Thoracic aorta (tissue), 2 donors: Measurements from ENCODE around the gene PRPSAP2. TPM values are rescaled to one million over a fixed set of nuclear protein-coding genes. Genes with fewer than 3 reads are reported as not detected.

Experiments
- ATAC-seq: fragments of 150-250 bp; one replicate; pipeline ENCODE4 v1.8.0; 2017; ENCODE audit warnings: low read depth; ENCODE audit not compliant: insufficient number of reproducible peaks, low FRiP score
- DNase-seq: peaks from one replicate; pipeline ENCODE4 v3.0.0-alpha.2; 2020; ENCODE audit warnings: low spot score
- H3K27ac ChIP-seq, 2 donors: fragments of 200-600 bp; sonication (generic); 1 replicate in 1 of 2; 2 replicates in 1 of 2; pipeline ENCODE4 v1.5.1; 2016; ENCODE audit warnings: mild to moderate bottlenecking in 2 of 2, moderate library complexity in 2 of 2
- H3K27me3 ChIP-seq: fragments of 200-600 bp; sonication (generic); replicated peaks from 2 replicates; pipeline ENCODE4 v1.6.0; 2016; ENCODE audit warnings: mild to moderate bottlenecking; ENCODE audit not compliant: insufficient read depth
- H3K36me3 ChIP-seq: fragments of 200-600 bp; sonication (generic); one replicate; pipeline ENCODE4 v1.5.1; 2016
- H3K4me1 ChIP-seq, 2 donors: fragments of 200-600 bp; sonication (generic); 1 replicate in 1 of 2; 2 replicates in 1 of 2; pipeline versions ENCODE4 v1.5.1 to v1.6.0; 2016; ENCODE audit warnings: low read depth in 2 of 2, mild to moderate bottlenecking in 1 of 2; ENCODE audit not compliant: control insufficient read depth in 1 of 2
- H3K4me3 ChIP-seq: fragments of 200-600 bp; sonication (generic); 2 replicates; pipeline ENCODE4 v1.5.1; 2016; ENCODE audit warnings: mild to moderate bottlenecking
- H3K9me3 ChIP-seq: fragments of 200-600 bp; sonication (generic); 2 replicates; pipeline ENCODE4 v1.5.1; 2016
- total RNA-seq, 2 donors: library from RNA; depleted of rRNA; stranded (reverse); fragments of >200 nt; gene quantifications; one replicate each; pipeline versions ENCODE4 v1.1.0 to v1.2.3, GENCODE V29; 2016
- TF ChIP-seq, protein P1 (sequence below): fragments of 200-600 bp; sonication (generic); IDR thresholded peaks from one replicate; pipeline ENCODE4 v1.5.1; 2019; ENCODE audit warnings: antibody characterized with exemption

Gene PRPSAP2
- total RNA-seq, 2 donors from 2014 or later, result 21.3 to 26.9 TPM

DNA sequence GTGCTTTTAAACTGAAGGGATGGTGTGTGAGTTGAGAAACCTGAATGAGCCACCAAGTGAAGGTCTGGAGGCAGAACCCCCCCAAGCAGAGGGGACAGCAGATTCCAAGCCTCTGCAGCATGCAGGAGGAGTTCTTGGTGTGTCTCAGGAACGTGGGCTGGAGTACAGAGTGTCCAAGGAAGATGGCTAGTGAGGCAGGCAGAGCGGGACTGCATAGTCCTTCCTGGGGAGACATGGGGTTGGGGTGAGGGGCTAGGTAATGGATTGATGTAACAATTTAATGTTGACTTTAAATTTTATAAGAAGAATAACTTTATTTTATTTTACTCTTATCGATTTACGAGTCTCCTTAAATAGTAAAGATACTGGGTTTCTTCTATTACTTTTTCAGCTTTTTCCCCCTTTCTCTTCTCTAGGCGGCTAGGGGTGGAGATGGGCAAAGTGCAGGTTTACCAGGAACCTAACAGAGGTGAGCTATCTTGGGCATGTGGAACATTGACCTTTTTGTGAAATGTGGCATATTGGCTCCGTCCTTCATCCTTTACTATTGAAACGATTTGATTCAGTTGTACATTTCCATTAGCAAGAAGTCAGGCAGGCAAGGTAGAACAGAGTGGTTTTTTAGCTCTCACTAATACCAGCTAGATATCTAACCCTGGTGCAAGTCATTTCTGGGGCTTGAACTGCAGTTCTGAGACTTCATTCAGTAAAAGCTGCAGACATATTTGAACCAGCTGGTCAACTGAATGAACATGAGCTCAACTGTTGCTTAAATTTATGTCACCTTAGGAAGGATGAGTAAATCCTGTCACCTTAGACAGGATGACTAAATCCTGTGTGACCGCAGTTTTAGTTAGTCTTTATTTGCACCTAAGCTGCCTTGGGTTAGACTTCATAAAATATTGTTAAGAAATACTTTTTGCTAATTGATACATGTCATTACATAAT, 9.2 kb downstream of the PRPSAP2 start:
- ATAC-seq, result no peak
- Histone ChIP-seq H3K27ac (no peak overlapping the region), H3K4me1 (no peaks in the 10 kb centered on the region), H3K4me3 (no peak overlapping the region), H3K27me3 (no peaks in the 10 kb centered on the region), H3K36me3 (peaks cover 17% of the 10 kb centered on the region), H3K9me3 (no peaks in the 10 kb centered on the region)
- TF ChIP-seq, protein P1, sequence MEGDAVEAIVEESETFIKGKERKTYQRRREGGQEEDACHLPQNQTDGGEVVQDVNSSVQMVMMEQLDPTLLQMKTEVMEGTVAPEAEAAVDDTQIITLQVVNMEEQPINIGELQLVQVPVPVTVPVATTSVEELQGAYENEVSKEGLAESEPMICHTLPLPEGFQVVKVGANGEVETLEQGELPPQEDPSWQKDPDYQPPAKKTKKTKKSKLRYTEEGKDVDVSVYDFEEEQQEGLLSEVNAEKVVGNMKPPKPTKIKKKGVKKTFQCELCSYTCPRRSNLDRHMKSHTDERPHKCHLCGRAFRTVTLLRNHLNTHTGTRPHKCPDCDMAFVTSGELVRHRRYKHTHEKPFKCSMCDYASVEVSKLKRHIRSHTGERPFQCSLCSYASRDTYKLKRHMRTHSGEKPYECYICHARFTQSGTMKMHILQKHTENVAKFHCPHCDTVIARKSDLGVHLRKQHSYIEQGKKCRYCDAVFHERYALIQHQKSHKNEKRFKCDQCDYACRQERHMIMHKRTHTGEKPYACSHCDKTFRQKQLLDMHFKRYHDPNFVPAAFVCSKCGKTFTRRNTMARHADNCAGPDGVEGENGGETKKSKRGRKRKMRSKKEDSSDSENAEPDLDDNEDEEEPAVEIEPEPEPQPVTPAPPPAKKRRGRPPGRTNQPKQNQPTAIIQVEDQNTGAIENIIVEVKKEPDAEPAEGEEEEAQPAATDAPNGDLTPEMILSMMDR, result no peak
- no peak for DNase-seq

DNA sequence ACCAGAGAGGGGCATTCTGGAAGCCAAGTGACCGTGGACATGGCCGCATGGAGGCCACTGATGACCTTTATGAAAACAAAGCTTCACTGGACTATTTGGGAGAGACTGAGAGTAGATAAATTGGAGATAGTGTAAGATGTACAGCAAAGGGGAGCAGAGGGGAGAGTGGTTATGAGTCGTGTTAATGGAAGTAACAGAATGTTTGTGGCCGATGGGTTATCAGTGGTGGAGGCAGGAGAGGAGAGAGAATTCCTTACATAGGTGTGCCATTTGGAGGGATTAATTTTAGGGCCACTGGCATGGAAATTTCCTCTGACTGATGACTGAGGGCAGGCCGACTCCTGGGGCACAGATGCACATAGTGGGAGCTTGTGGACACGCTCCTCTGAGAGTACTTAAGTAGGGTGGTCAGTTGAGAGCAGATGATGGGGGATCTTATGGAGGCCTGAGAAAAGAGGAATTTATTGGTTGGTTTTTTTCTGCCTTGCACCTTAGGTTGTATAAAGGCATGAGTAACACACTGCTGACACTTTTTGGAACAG, 19.2 kb downstream of the PRPSAP2 start:
- TF ChIP-seq, protein P1, result no peak
- no peaks in the 10 kb centered on the region for H3K9me3 ChIP-seq
- no peak overlapping the region for H3K27ac ChIP-seq
- no peaks in the 10 kb centered on the region for H3K27me3 ChIP-seq
- no peak for ATAC-seq
- no peak overlapping the region for H3K4me3 ChIP-seq
- H3K36me3 ChIP-seq, result peaks cover 40% of the 10 kb centered on the region
- no peaks in the 10 kb centered on the region for H3K4me1 ChIP-seq
- no peak for DNase-seq

DNA sequence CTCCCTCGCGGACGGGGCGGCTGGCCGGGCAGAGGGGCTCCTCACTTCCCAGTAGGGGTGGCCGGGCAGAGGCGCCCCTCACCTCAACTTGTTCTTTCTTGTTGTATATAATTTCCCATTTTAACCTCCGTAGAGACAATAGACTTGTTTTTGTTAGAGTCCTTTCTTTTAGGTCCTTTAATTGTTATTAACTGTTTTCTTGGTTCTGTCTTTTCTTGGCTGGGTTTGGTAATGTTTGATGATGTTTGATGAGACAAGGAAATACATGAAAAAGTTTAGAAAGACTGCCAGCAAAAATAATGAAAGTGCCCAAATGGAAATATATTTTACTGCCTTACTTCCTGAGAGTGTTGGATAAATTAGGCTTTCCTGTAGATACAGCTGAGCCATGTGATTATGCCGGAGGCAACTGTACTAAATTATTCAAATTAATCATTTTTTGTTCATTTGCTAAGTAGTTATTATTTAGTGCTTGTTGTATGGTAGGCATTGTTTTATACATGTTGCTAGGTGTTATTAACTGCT, 30.9 kb downstream of the PRPSAP2 start:
- no peak overlapping the region for H3K27ac ChIP-seq
- no peaks in the 10 kb centered on the region for H3K9me3 ChIP-seq
- no peak overlapping the region for H3K4me3 ChIP-seq
- TF ChIP-seq, protein P1, result no peak
- peaks cover 9 to 17% of the 10 kb centered on the region in 2 donors for H3K4me1 ChIP-seq
- no peaks in the 10 kb centered on the region for H3K27me3 ChIP-seq
- ATAC-seq, result no peak
- no peak for DNase-seq
- peaks cover 22% of the 10 kb centered on the region for H3K36me3 ChIP-seq

- no peak overlapping the region for H3K27ac ChIP-seq
- peaks cover 9 to 17% of the 10 kb centered on the region in 2 donors for H3K4me1 ChIP-seq
- peaks cover 24% of the 10 kb centered on the region for H3K36me3 ChIP-seq
- no peak overlapping the region for H3K4me3 ChIP-seq
- H3K27me3 ChIP-seq, result no peaks in the 10 kb centered on the region
- ATAC-seq (no peak), DNase-seq (no peak)
- H3K9me3 ChIP-seq, result no peaks in the 10 kb centered on the region
- TF ChIP-seq, protein P1, result no peak
These were observed 31.7 kb downstream of the PRPSAP2 start for GRCh38 chr17:18889658-18890057.

- no peak for ATAC-seq
- DNase-seq, result no peak
- no peak overlapping the region for H3K4me3 ChIP-seq
- peaks cover 9 to 17% of the 10 kb centered on the region in 2 donors for H3K4me1 ChIP-seq
- no peaks in the 10 kb centered on the region for H3K9me3 ChIP-seq
- no peak overlapping the region for H3K27ac ChIP-seq
- H3K36me3 ChIP-seq, result peaks cover 20% of the 10 kb centered on the region
- no peaks in the 10 kb centered on the region for H3K27me3 ChIP-seq
- TF ChIP-seq, protein P1, result no peak
These were observed 33.6 kb downstream of the PRPSAP2 start for GRCh38 chr17:18891541-18891940.
